Lung (tissue), 12 donors: ENCODE data around the gene MYO5B. TPM values are rescaled to one million over a fixed set of nuclear protein-coding genes. Genes with fewer than 3 reads are reported as not detected.

Experiments used
- ATAC-seq: fragments of 200-7000 bp; cut with Tn5 transposase; one replicate; pipeline ENCODE4 v1.9.1; 2020; ENCODE audit warnings: moderate number of reproducible peaks; ENCODE audit not compliant: insufficient read depth, low FRiP score
- DNase-seq, 3 donors: peaks; one replicate each; pipeline ENCODE4 v3.0.0-alpha.2; 2013 to 2017
- H3K27ac ChIP-seq, 2 donors: one replicate each; pipeline ENCODE4 v1.5.1; 2013; ENCODE audit warnings: mild to moderate bottlenecking in 2 of 2, moderate library complexity in 2 of 2, control low read depth in 1 of 2, inconsistent platforms in 1 of 2, low read depth in 1 of 2, low read length in 1 of 2
- H3K27me3 ChIP-seq, 3 donors: one replicate each; pipeline ENCODE4 v1.5.1; 2013; ENCODE audit warnings: low read length in 2 of 3; ENCODE audit not compliant: control insufficient read depth in 3 of 3, insufficient read depth in 3 of 3
- H3K36me3 ChIP-seq, 4 donors: one replicate each; pipeline ENCODE4 v1.5.1; 2013; ENCODE audit warnings: low read length in 4 of 4, mild to moderate bottlenecking in 1 of 4, moderate library complexity in 1 of 4; ENCODE audit not compliant: control insufficient read depth in 4 of 4, insufficient read depth in 4 of 4
- H3K4me1 ChIP-seq, 5 donors: one replicate each; pipeline ENCODE4 v1.5.1; 2013; ENCODE audit warnings: low read length in 5 of 5, mild to moderate bottlenecking in 2 of 5, moderate library complexity in 1 of 5; ENCODE audit not compliant: control insufficient read depth in 5 of 5, insufficient read depth in 5 of 5
- H3K4me3 ChIP-seq: one replicate; pipeline ENCODE4 v1.5.1; 2013; ENCODE audit warnings: mild to moderate bottlenecking, control low read depth, moderate library complexity
- H3K9ac ChIP-seq, 2 donors: one replicate each; pipeline ENCODE4 v1.5.1; 2013; ENCODE audit warnings: low read length in 2 of 2, control low read depth in 1 of 2; ENCODE audit not compliant: insufficient read depth in 1 of 2
- H3K9me3 ChIP-seq, 4 donors: one replicate each; pipeline ENCODE4 v1.5.1; 2013; ENCODE audit warnings: low read length in 3 of 4, mild to moderate bottlenecking in 1 of 4, moderate library complexity in 1 of 4; ENCODE audit not compliant: control insufficient read depth in 4 of 4, insufficient read depth in 3 of 4
- WGBS, 2 donors: extraction: QIAGEN DNeasy Blood & Tissue Kit; methylation state at CpG; one replicate each; pipeline ENCODE4 v1.1.7; 2013; 5-methylcytosine and 5-hydroxymethylcytosine counted together
- polyA plus RNA-seq, 2 donors: library from polyadenylated mRNA; stranded (reverse); fragments of 200-250 nt; gene quantifications; one replicate each; pipeline ENCODE4 v1.2.1, GENCODE V29; 2013
- total RNA-seq, 2 donors: library from RNA; depleted of rRNA in 1 of 2; stranded (reverse); fragments of >200 nt in 1 of 2; gene quantifications; one replicate each; pipeline ENCODE4 v1.2.1, GENCODE V29; 2014 to 2021
- TF ChIP-seq, protein P1 (sequence below): IDR thresholded peaks from 2 replicates; pipeline ENCODE4 v1.5.1; 2012; ENCODE audit warnings: mild to moderate bottlenecking; ENCODE audit errors: control extremely low read depth, extremely low read depth
- donor health status: control.
- donor health status: control.
- donor health status: Bipolar disorder and iron deficiency.
- donor health status: healthy.
- donor health status: DM: yes; HTN: yes; CAD: no.

Gene MYO5B
- total and polyA plus RNA-seq, 4 donors, result 9.7 to 25.6 (median 19.7) TPM

DNA sequence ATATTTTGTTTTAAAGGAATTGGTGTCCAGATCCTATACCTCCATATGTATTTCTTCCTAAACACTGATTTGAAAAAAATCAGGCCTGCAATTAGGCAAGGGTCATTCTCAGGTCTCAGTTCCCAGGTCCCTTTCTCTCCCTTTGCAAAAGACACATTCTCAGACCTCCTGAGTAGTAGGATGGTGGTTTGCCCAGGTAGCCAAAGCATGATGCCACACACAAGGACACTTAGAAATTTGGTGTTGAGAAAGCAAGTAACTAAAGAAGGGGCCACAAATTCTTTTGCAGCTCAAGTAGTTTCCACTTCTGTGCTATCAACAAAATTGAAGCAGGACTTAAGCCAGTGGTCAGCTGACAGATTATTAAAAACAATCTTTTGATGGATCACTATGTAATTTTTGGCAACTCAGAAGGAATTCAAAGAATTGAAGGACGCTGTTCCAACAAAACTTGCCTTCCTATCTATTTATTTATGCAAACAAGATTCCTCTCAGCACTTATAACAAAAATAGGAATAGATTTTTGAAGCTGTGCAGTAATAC is 6.6 kb upstream of the MYO5B start:
- H3K4me1 ChIP-seq, result peaks cover 0 to 6% (median 0%) of the 10 kb centered on the region in 5 donors
- H3K27me3 ChIP-seq, result peaks cover 0 to 11% (median 0%) of the 10 kb centered on the region in 3 donors
- H3K4me3 ChIP-seq, result no peak overlapping the region
- TF ChIP-seq, protein P1, sequence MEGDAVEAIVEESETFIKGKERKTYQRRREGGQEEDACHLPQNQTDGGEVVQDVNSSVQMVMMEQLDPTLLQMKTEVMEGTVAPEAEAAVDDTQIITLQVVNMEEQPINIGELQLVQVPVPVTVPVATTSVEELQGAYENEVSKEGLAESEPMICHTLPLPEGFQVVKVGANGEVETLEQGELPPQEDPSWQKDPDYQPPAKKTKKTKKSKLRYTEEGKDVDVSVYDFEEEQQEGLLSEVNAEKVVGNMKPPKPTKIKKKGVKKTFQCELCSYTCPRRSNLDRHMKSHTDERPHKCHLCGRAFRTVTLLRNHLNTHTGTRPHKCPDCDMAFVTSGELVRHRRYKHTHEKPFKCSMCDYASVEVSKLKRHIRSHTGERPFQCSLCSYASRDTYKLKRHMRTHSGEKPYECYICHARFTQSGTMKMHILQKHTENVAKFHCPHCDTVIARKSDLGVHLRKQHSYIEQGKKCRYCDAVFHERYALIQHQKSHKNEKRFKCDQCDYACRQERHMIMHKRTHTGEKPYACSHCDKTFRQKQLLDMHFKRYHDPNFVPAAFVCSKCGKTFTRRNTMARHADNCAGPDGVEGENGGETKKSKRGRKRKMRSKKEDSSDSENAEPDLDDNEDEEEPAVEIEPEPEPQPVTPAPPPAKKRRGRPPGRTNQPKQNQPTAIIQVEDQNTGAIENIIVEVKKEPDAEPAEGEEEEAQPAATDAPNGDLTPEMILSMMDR, result no peak
- WGBS, 2 donors, result 33 to 77% methylated on average over 1 of the region's 1 CpG
- DNase-seq, result peak in 2 of 3 donors; percentile 47 to 51
- H3K9me3 ChIP-seq, result no peaks in the 10 kb centered on the region
- no peaks in the 10 kb centered on the region for H3K36me3 ChIP-seq
- H3K9ac ChIP-seq, result no peak overlapping the region
- H3K27ac ChIP-seq, result no peak overlapping the region
- ATAC-seq, result peak; percentile 47

DNA sequence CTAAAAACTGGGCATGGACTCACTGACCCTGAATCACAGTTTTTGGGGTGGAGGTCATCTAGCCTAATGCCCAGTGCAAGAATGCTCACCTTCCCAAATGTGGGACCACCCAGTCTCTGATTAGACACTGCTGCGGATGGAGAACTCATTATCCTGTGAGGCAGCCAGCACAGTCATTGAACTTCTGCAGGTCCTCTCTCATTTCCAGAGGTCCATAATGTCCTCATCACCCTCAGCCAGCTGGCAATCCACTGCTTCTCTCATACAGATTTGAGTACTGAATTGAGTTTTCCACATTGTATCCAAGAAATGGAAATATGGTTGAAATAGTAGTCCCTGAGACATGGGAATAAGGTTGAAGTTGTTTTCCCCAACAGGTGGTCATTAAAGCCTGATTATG is 5.0 kb upstream of the MYO5B start:
- ATAC-seq, result no peak

DNA sequence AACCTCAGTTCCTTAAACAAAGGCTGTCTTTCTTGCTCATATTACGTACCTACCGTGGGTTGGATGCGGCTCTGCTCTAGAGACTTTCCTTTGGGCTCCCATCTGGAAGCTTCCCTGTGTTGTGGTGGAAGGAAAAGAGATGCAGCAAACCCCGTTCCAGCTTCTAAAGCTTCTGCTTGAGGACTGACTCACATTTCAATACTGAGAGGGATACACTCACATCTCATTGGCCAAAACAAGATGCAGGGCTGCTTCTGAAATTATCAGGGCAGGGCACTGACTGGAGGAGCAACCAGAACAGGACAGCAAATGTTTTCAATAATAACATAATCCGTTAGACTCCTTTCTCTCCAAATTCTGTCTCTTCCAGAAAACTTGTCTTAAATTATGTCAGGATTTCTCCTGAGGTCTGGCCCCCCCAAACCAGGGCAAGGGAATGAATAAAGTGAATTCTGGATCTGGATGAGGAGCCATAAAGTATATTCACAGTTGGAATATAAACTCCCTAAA is 4.5 kb upstream of the MYO5B start:
- H3K27ac ChIP-seq, result no peak overlapping the region
- H3K9ac ChIP-seq, result no peak overlapping the region
- H3K27me3 ChIP-seq, result peaks cover 0 to 24% (median 13%) of the 10 kb centered on the region in 3 donors
- WGBS, 2 donors, result 71 to 78% methylated on average over 5 of the region's 5 CpGs
- DNase-seq (no peak), ATAC-seq (no peak)
- no peaks in the 10 kb centered on the region for H3K9me3 ChIP-seq
- no peaks in the 10 kb centered on the region for H3K36me3 ChIP-seq
- TF ChIP-seq, protein P1, result no peak
- H3K4me1 ChIP-seq, result peaks cover 0 to 7% (median 0%) of the 10 kb centered on the region in 5 donors
- no peak overlapping the region for H3K4me3 ChIP-seq

More for the DNA sequence above, 5.0 kb upstream of the MYO5B start:
- Histone ChIP-seq H3K36me3 (no peaks in the 10 kb centered on the region), H3K27ac (no peak overlapping the region), H3K27me3 (peaks cover 0 to 24% (median 13%) of the 10 kb centered on the region in 3 donors), H3K4me3 (no peak overlapping the region), H3K4me1 (peaks cover 0 to 6% (median 0%) of the 10 kb centered on the region in 5 donors), H3K9ac (no peak overlapping the region), H3K9me3 (no peaks in the 10 kb centered on the region)
- 45 to 80% methylated on average over 1 of the region's 1 CpG for WGBS, 2 donors
- TF ChIP-seq, protein P1, result no peak
- no peak for DNase-seq
